Upper lobe of right lung (tissue), 1 donor: Measurements from ENCODE around the gene AOAH. TPM values are rescaled to one million over a fixed set of nuclear protein-coding genes. Genes with fewer than 3 reads are reported as not detected.
A peak's percentile ranks its signal among the peaks of the same experiment; 100 is the strongest.
"Not testable (repeated sequence)": the region's sequence is repeated elsewhere in the genome, so short reads cannot be mapped to it uniquely, and the experiment has no call there.

Experiments
- ATAC-seq: fragments of 200-7000 bp; cut with Tn5 transposase; one replicate; pipeline ENCODE4 v1.9.1; 2020; ENCODE audit warnings: mild to moderate bottlenecking, moderate library complexity
- DNase-seq: peaks from one replicate; pipeline ENCODE4 v3.0.0-alpha.2; 2020
- H3K27ac ChIP-seq: fragments of 200-600 bp; one replicate; pipeline ENCODE4 v1.8.0; 2022
- H3K27me3 ChIP-seq: fragments of 200-600 bp; one replicate; pipeline ENCODE4 v1.8.0; 2022; ENCODE audit warnings: mild to moderate bottlenecking
- H3K36me3 ChIP-seq: fragments of 200-600 bp; one replicate; pipeline ENCODE4 v1.8.0; 2022
- H3K4me1 ChIP-seq: fragments of 200-600 bp; one replicate; pipeline ENCODE4 v1.8.0; 2022
- H3K4me3 ChIP-seq: fragments of 200-600 bp; one replicate; pipeline ENCODE4 v1.8.0; 2022; ENCODE audit warnings: mild to moderate bottlenecking
- H3K9me3 ChIP-seq: fragments of 200-600 bp; one replicate; pipeline ENCODE4 v1.8.0; 2022
- CTCF ChIP-seq: fragments of 200-600 bp; IDR thresholded peaks from one replicate; pipeline ENCODE4 v1.8.0; 2022; ENCODE audit warnings: antibody characterized with exemption
- intact Hi-C: fragments of 100-400 bp; cut with DNase I; formaldehyde crosslinking; loops from one replicate; pipeline ENCODE4 v1.11.0; 2022
- total RNA-seq: library from RNA; stranded (reverse); fragmentation: NEBNext Ultra II Directional; extraction: Animal tissue kit (Norgen Biotek cat#: 25700); gene quantifications from one replicate; pipeline ENCODE4 v1.2.1, GENCODE V29; 2021
- donor health status: DM: no; HTN: yes; CAD: no; lungs with severe emphysema.

The AOAH gene
- total RNA-seq, 1 donor from 2014 or later, result 20.8 TPM

- intact Hi-C loops, result no loop called here
- H3K27ac ChIP-seq, result no peak overlapping the region
- no peaks in the 10 kb centered on the region for H3K36me3 ChIP-seq
- H3K4me3 ChIP-seq, result no peak overlapping the region
- H3K27me3 ChIP-seq, result no peaks in the 10 kb centered on the region
- H3K4me1 ChIP-seq, result no peaks in the 10 kb centered on the region
- no peaks in the 10 kb centered on the region for H3K9me3 ChIP-seq
- no peak for TF ChIP-seq CTCF
- DNase-seq (no peak), ATAC-seq (no peak)
These were observed 249.8 kb downstream of the AOAH start for GRCh38 chr7:36474283-36475010.

- Histone ChIP-seq H3K9me3 (no peaks in the 10 kb centered on the region), H3K27me3 (no peaks in the 10 kb centered on the region), H3K4me1 (no peaks in the 10 kb centered on the region), H3K4me3 (no peak overlapping the region), H3K27ac (no peak overlapping the region), H3K36me3 (no peaks in the 10 kb centered on the region)
- ATAC-seq (peak; percentile 58), DNase-seq (no peak)
- intact Hi-C loops, result no loop called here
- TF ChIP-seq CTCF, result peak; percentile 40
These were observed 250.6 kb downstream of the AOAH start for GRCh38 chr7:36473454-36474282.

- no peak for TF ChIP-seq CTCF
- Histone ChIP-seq H3K4me1 (no peaks in the 10 kb centered on the region), H3K27me3 (no peaks in the 10 kb centered on the region), H3K9me3 (no peaks in the 10 kb centered on the region), H3K36me3 (no peaks in the 10 kb centered on the region), H3K4me3 (no peak overlapping the region), H3K27ac (no peak overlapping the region)
- ATAC-seq (no peak), DNase-seq (no peak)
- intact Hi-C loops, result no loop called here
These were observed 252.1 kb downstream of the AOAH start for GRCh38 chr7:36472141-36472729.

GRCh38 chr7:36469236-36469635 is 255.1 kb downstream of the AOAH start:
- no peak for DNase-seq
- intact Hi-C loops, result no loop called here
- Histone ChIP-seq H3K36me3 (no peaks in the 10 kb centered on the region), H3K4me1 (no peaks in the 10 kb centered on the region), H3K4me3 (no peak overlapping the region), H3K9me3 (no peaks in the 10 kb centered on the region), H3K27ac (no peak overlapping the region), H3K27me3 (no peaks in the 10 kb centered on the region)
- no peak for ATAC-seq
- TF ChIP-seq CTCF, result no peak

GRCh38 chr7:36468370-36469101 is 255.8 kb downstream of the AOAH start:
- Histone ChIP-seq H3K4me1 (no peaks in the 10 kb centered on the region), H3K9me3 (no peaks in the 10 kb centered on the region), H3K27me3 (no peaks in the 10 kb centered on the region), H3K4me3 (no peak overlapping the region), H3K36me3 (no peaks in the 10 kb centered on the region), H3K27ac (no peak overlapping the region)
- no peak for DNase-seq
- ATAC-seq, result no peak
- intact Hi-C loops, result no loop called here
- TF ChIP-seq CTCF, result no peak

GRCh38 chr7:36466001-36466400 is 258.3 kb downstream of the AOAH start:
- DNase-seq, intact Hi-C loops, ATAC-seq: not testable (repeated sequence)

More at GRCh38 chr7:36466001-36466400, 258.3 kb downstream of the AOAH start:
- H3K27me3 ChIP-seq, H3K9me3 ChIP-seq, H3K4me1 ChIP-seq, H3K4me3 ChIP-seq, H3K27ac ChIP-seq, H3K36me3 ChIP-seq: not testable (repeated sequence)
